NCI-H128 (cell line): Measurements from ENCODE around the gene SPDYC.

ENCODE experiments used
- DNase-seq: peaks from one replicate; lab custom pipeline; 2025; ENCODE audit not compliant: unreplicated experiment; lab: John Stamatoyannopoulos, UW

Gene SPDYC

GRCh38 chr11:65170058-65170534 lies at the start of gene SPDYC:
Gene SPDYC (plus strand): TSS chr11:65170233. CDS start chr11:65171358, 1,125 bp downstream.
- DNase-seq, result no peak

GRCh38 chr11:65120831-65121230 lies 49.2 kb upstream of the SPDYC start:
- no peak for DNase-seq

GRCh38 chr11:65121447-65121864 lies 48.6 kb upstream of the SPDYC start:
- DNase-seq, result no peak

- peak; percentile 92 for DNase-seq
These were observed 48.0 kb upstream of the SPDYC start, which contains the start of the genes FAU and MRPL49 for GRCh38 chr11:65121865-65122696. Gene FAU (minus strand): TSS chr11:65122134. CDS start chr11:65121813, 321 bp downstream. Gene MRPL49 (plus strand): TSS chr11:65122321. CDS start chr11:65122347, 26 bp downstream.

GRCh38 chr11:65124480-65125196 lies 45.4 kb upstream of the SPDYC start:
- no peak for DNase-seq

- DNase-seq, result no peak
These were observed 44.6 kb upstream of the SPDYC start for GRCh38 chr11:65125197-65126056.

GRCh38 chr11:65126624-65127274 lies 43.3 kb upstream of the SPDYC start:
- no peak for DNase-seq

GRCh38 chr11:65127473-65128181 lies 42.4 kb upstream of the SPDYC start:
- no peak for DNase-seq

GRCh38 chr11:65128182-65129145 lies 41.6 kb upstream of the SPDYC start:
- no peak for DNase-seq

GRCh38 chr11:65129649-65130441 lies 40.2 kb upstream of the SPDYC start:
- DNase-seq, result no peak

GRCh38 chr11:65130631-65131416 lies 39.2 kb upstream of the SPDYC start:
- no peak for DNase-seq

- DNase-seq, result no peak
These were observed 38.6 kb upstream of the SPDYC start for GRCh38 chr11:65131417-65131776.

GRCh38 chr11:65131895-65132237 lies 38.2 kb upstream of the SPDYC start:
- no peak for DNase-seq

- DNase-seq, result no peak
These were observed 37.6 kb upstream of the SPDYC start for GRCh38 chr11:65132238-65132987.

GRCh38 chr11:65132988-65133700 lies 36.9 kb upstream of the SPDYC start:
- DNase-seq, result no peak

GRCh38 chr11:65133724-65134123 lies 36.3 kb upstream of the SPDYC start:
- DNase-seq, result no peak
